HEK293 (cell line): ENCODE data around the gene KIF17.

Source experiments
- YY1 ChIP-seq: fragments of 450-650 bp; formaldehyde crosslinking; IDR thresholded peaks from 2 replicates; pipeline ENCODE4 v1.5.1; 2018; ENCODE audit warnings: missing biosample characterization, missing genetic modification characterization
- ZFP37 ChIP-seq: fragments of 450-650 bp; formaldehyde crosslinking; IDR thresholded peaks from 2 replicates; pipeline ENCODE4 v1.5.1; 2016; ENCODE audit warnings: missing biosample characterization, missing genetic modification characterization
- ZNF146 ChIP-seq: fragments of 450-650 bp; formaldehyde crosslinking; IDR thresholded peaks from 2 replicates; pipeline ENCODE4 v1.5.1; 2016; ENCODE audit warnings: missing biosample characterization, missing genetic modification characterization
- ZNF274 ChIP-seq, 2 experiments: fragments of 200-500 bp in 1 of 2; fragments of 450-650 bp in 1 of 2; sonication (Bioruptor generic) in 1 of 2; formaldehyde crosslinking in 1 of 2; IDR thresholded peaks; 2 replicates each; pipeline versions ENCODE4 v1.5.1 to v1.6.1; 2014 to 2016; ENCODE audit warnings: borderline replicate concordance in 1 of 2, inconsistent platforms in 1 of 2, low read length in 1 of 2, missing biosample characterization in 1 of 2, missing genetic modification characterization in 1 of 2
- ZNF529 ChIP-seq: fragments of 450-650 bp; formaldehyde crosslinking; IDR thresholded peaks from 2 replicates; pipeline ENCODE4 v1.5.1; 2017; ENCODE audit warnings: missing genetic modification characterization, missing biosample characterization; ENCODE audit not compliant: insufficient replicate concordance
- ZNF621 ChIP-seq: fragments of 450-650 bp; formaldehyde crosslinking; IDR thresholded peaks from 2 replicates; pipeline ENCODE4 v1.5.1; 2017; ENCODE audit warnings: missing biosample characterization, missing genetic modification characterization
- TF ChIP-seq, protein P1 (sequence below): fragments of 450-650 bp; formaldehyde crosslinking; IDR thresholded peaks from 2 replicates; pipeline ENCODE4 v1.5.1; 2016; ENCODE audit warnings: missing biosample characterization, missing genetic modification characterization
- TF ChIP-seq, protein P2 (sequence below): fragments of 450-650 bp; formaldehyde crosslinking; IDR thresholded peaks from 2 replicates; pipeline ENCODE4 v1.5.1; 2016; ENCODE audit warnings: missing biosample characterization, missing genetic modification characterization
- TF ChIP-seq, protein P3 (sequence below): fragments of 450-650 bp; formaldehyde crosslinking; IDR thresholded peaks from 2 replicates; pipeline ENCODE4 v1.5.1; 2016; ENCODE audit warnings: missing biosample characterization, missing genetic modification characterization
- TF ChIP-seq, protein P4 (sequence below): IDR thresholded peaks from 2 replicates; pipeline ENCODE4 v1.6.1; 2011; ENCODE audit warnings: mild to moderate bottlenecking, low read depth, low read length, borderline replicate concordance
- TF ChIP-seq, protein P5 (sequence below): fragments of 450-650 bp; formaldehyde crosslinking; IDR thresholded peaks from 2 replicates; pipeline ENCODE4 v1.5.1; 2016; ENCODE audit warnings: missing biosample characterization, missing genetic modification characterization
- TF ChIP-seq, protein P6 (sequence below): fragments of 450-650 bp; formaldehyde crosslinking; IDR thresholded peaks from 2 replicates; pipeline ENCODE4 v1.5.1; 2017; ENCODE audit warnings: missing biosample characterization, missing genetic modification characterization

DNA sequence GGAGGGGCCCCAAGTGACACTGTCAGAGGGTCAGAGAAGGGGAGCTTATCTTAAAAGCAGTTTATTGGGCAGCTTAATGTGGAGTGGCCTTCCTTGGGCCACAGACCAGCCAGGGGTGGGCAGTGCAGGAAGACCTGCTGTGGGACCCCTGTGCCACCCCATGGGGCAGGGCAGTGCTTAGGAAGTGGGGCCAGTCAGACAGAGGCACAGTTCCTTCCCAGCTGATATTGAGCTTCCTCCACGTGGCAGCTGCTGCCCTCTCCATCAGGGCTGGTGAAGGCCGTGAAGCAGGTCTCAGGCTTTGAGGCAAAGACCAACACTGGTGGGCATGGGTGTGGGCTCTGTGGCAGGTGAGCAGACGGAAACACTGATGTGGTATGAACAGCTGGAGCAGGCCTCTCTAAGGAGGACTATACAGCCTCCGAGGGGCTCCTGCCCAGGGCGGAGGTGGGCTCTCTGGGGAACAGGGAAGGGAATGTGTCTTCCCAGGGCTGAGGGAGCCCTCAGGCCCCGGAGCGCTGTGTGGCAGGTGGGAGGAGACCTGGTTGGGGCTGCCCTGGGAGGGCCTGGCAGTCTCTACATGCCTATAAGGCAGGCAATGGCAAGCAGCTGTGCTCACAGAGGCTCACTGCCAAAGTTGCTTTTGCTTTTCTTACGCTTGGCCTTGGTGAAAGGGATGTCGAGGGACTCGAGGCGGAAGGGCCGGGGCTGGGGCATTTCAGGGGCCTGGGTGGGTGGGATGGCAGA lies 53.7 kb downstream of the KIF17 start:
- TF ChIP-seq, protein P1, sequence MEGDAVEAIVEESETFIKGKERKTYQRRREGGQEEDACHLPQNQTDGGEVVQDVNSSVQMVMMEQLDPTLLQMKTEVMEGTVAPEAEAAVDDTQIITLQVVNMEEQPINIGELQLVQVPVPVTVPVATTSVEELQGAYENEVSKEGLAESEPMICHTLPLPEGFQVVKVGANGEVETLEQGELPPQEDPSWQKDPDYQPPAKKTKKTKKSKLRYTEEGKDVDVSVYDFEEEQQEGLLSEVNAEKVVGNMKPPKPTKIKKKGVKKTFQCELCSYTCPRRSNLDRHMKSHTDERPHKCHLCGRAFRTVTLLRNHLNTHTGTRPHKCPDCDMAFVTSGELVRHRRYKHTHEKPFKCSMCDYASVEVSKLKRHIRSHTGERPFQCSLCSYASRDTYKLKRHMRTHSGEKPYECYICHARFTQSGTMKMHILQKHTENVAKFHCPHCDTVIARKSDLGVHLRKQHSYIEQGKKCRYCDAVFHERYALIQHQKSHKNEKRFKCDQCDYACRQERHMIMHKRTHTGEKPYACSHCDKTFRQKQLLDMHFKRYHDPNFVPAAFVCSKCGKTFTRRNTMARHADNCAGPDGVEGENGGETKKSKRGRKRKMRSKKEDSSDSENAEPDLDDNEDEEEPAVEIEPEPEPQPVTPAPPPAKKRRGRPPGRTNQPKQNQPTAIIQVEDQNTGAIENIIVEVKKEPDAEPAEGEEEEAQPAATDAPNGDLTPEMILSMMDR (tag by site-specific recombination), result no peak
- TF ChIP-seq, protein P2, sequence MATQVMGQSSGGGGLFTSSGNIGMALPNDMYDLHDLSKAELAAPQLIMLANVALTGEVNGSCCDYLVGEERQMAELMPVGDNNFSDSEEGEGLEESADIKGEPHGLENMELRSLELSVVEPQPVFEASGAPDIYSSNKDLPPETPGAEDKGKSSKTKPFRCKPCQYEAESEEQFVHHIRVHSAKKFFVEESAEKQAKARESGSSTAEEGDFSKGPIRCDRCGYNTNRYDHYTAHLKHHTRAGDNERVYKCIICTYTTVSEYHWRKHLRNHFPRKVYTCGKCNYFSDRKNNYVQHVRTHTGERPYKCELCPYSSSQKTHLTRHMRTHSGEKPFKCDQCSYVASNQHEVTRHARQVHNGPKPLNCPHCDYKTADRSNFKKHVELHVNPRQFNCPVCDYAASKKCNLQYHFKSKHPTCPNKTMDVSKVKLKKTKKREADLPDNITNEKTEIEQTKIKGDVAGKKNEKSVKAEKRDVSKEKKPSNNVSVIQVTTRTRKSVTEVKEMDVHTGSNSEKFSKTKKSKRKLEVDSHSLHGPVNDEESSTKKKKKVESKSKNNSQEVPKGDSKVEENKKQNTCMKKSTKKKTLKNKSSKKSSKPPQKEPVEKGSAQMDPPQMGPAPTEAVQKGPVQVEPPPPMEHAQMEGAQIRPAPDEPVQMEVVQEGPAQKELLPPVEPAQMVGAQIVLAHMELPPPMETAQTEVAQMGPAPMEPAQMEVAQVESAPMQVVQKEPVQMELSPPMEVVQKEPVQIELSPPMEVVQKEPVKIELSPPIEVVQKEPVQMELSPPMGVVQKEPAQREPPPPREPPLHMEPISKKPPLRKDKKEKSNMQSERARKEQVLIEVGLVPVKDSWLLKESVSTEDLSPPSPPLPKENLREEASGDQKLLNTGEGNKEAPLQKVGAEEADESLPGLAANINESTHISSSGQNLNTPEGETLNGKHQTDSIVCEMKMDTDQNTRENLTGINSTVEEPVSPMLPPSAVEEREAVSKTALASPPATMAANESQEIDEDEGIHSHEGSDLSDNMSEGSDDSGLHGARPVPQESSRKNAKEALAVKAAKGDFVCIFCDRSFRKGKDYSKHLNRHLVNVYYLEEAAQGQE (tag by site-specific recombination), result no peak
- TF ChIP-seq, protein P3, sequence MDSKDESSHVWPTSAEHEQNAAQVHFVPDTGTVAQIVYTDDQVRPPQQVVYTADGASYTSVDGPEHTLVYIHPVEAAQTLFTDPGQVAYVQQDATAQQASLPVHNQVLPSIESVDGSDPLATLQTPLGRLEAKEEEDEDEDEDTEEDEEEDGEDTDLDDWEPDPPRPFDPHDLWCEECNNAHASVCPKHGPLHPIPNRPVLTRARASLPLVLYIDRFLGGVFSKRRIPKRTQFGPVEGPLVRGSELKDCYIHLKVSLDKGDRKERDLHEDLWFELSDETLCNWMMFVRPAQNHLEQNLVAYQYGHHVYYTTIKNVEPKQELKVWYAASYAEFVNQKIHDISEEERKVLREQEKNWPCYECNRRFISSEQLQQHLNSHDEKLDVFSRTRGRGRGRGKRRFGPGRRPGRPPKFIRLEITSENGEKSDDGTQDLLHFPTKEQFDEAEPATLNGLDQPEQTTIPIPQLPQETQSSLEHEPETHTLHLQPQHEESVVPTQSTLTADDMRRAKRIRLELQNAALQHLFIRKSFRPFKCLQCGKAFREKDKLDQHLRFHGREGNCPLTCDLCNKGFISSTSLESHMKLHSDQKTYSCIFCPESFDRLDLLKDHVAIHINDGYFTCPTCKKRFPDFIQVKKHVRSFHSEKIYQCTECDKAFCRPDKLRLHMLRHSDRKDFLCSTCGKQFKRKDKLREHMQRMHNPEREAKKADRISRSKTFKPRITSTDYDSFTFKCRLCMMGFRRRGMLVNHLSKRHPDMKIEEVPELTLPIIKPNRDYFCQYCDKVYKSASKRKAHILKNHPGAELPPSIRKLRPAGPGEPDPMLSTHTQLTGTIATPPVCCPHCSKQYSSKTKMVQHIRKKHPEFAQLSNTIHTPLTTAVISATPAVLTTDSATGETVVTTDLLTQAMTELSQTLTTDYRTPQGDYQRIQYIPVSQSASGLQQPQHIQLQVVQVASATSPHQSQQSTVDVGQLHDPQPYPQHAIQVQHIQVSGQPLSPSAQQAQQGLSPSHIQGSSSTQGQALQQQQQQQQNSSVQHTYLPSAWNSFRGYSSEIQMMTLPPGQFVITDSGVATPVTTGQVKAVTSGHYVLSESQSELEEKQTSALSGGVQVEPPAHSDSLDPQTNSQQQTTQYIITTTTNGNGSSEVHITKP (tag by site-specific recombination), result no peak
- TF ChIP-seq ZNF146 (tag by site-specific recombination) (no peak), ZNF274 (IDR thresholded peaks at IDR 0.05; ENCODE audit: low read length) (no peak), ZNF274 (tag by site-specific recombination; IDR thresholded peaks at IDR 0.05; ENCODE audit: borderline replicate concordance) (no peak), ZNF621 (no peak), ZNF529 (tag by site-specific recombination) (no peak), ZFP37 (tag by site-specific recombination) (no peak), YY1 (tag by site-specific recombination) (no peak)
- TF ChIP-seq, protein P4, sequence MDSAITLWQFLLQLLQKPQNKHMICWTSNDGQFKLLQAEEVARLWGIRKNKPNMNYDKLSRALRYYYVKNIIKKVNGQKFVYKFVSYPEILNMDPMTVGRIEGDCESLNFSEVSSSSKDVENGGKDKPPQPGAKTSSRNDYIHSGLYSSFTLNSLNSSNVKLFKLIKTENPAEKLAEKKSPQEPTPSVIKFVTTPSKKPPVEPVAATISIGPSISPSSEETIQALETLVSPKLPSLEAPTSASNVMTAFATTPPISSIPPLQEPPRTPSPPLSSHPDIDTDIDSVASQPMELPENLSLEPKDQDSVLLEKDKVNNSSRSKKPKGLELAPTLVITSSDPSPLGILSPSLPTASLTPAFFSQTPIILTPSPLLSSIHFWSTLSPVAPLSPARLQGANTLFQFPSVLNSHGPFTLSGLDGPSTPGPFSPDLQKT, result no peak
- TF ChIP-seq, protein P5, sequence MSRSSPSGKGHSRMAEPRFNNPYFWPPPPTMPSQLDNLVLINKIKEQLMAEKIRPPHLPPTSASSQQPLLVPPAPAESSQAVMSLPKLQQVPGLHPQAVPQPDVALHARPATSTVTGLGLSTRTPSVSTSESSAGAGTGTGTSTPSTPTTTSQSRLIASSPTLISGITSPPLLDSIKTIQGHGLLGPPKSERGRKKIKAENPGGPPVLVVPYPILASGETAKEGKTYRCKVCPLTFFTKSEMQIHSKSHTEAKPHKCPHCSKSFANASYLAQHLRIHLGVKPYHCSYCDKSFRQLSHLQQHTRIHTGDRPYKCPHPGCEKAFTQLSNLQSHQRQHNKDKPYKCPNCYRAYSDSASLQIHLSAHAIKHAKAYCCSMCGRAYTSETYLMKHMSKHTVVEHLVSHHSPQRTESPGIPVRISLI (tag by site-specific recombination), result no peak
- TF ChIP-seq, protein P6, sequence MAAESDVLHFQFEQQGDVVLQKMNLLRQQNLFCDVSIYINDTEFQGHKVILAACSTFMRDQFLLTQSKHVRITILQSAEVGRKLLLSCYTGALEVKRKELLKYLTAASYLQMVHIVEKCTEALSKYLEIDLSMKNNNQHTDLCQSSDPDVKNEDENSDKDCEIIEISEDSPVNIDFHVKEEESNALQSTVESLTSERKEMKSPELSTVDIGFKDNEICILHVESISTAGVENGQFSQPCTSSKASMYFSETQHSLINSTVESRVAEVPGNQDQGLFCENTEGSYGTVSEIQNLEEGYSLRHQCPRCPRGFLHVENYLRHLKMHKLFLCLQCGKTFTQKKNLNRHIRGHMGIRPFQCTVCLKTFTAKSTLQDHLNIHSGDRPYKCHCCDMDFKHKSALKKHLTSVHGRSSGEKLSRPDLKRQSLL (tag by site-specific recombination), result no peak
